K562 (cell line): ENCODE measurements around the gene PRPF8.

Experiments
- RBM15 ChIP-seq: fragments of 200-400 bp; formaldehyde crosslinking; IDR thresholded peaks from 2 replicates; pipeline ENCODE4 v1.6.1; 2018; ENCODE audit warnings: mild to moderate bottlenecking, low read length, moderate library complexity; ENCODE audit not compliant: insufficient read depth
- TF ChIP-seq, protein P1 (sequence below): fragments of 450-650 bp; IDR thresholded peaks from 2 replicates; pipeline ENCODE4 v1.6.1; 2017; ENCODE audit warnings: antibody characterized with exemption, mild to moderate bottlenecking

DNA sequence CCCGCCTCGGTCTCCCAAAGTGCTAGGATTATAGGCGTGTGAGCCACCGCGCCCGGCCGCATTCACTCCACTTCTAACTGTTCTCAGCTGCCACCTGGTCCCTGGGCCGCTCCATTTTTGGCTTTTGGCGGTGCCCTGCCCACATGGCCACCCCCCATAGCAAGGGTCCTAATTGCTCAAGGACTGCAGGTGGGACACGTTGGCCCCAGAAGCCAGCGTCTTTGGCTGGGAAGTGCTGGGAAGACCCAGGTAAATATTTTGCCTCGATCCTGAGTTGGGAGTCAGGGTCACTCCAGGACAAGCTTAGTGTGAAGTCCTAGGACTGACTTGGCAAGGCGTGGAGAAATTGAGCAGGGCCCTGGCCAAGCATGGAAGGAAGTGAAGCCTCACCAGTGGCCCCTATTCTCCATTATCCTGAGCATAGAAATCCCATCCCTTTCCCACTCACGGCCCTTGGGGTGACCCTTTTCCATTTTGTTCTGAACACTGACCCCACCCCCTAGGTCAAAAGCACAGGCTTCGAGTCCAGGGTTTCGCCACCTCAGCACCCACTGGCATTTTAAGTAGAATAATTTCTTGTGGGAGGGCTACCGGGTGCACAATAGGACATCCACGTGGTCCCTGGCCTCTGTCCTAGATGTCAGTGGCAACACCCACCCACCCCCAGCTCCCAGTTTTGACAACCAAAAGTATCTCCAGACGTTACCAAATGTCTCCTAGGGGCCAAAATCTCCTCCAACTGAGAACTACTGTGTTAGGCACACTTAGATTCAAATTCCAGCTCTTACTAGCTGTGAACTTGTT, 33.9 kb upstream of the PRPF8 start:
- TF ChIP-seq RBM15 = no peak
- TF ChIP-seq, protein P1, sequence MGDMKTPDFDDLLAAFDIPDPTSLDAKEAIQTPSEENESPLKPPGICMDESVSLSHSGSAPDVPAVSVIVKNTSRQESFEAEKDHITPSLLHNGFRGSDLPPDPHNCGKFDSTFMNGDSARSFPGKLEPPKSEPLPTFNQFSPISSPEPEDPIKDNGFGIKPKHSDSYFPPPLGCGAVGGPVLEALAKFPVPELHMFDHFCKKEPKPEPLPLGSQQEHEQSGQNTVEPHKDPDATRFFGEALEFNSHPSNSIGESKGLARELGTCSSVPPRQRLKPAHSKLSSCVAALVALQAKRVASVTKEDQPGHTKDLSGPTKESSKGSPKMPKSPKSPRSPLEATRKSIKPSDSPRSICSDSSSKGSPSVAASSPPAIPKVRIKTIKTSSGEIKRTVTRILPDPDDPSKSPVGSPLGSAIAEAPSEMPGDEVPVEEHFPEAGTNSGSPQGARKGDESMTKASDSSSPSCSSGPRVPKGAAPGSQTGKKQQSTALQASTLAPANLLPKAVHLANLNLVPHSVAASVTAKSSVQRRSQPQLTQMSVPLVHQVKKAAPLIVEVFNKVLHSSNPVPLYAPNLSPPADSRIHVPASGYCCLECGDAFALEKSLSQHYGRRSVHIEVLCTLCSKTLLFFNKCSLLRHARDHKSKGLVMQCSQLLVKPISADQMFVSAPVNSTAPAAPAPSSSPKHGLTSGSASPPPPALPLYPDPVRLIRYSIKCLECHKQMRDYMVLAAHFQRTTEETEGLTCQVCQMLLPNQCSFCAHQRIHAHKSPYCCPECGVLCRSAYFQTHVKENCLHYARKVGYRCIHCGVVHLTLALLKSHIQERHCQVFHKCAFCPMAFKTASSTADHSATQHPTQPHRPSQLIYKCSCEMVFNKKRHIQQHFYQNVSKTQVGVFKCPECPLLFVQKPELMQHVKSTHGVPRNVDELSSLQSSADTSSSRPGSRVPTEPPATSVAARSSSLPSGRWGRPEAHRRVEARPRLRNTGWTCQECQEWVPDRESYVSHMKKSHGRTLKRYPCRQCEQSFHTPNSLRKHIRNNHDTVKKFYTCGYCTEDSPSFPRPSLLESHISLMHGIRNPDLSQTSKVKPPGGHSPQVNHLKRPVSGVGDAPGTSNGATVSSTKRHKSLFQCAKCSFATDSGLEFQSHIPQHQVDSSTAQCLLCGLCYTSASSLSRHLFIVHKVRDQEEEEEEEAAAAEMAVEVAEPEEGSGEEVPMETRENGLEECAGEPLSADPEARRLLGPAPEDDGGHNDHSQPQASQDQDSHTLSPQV = 0 out of 2 replicates have a peak, but pooled peaks have one; percentile 55
